Thymus (tissue), 14 donors: ENCODE results near the gene SHISA2. TPM values are rescaled to one million over a fixed set of nuclear protein-coding genes. Genes with fewer than 3 reads are reported as not detected.
"Not testable (repeated sequence)": the region's sequence is repeated elsewhere in the genome, so short reads cannot be mapped to it uniquely, and the experiment has no call there.

ENCODE experiments used
- DNase-seq, 9 donors: peaks; one replicate each; pipeline ENCODE4 v3.0.0-alpha.2; 2013; ENCODE audit warnings: low spot score in 9 of 9, low read depth in 6 of 9, missing footprints in 1 of 9
- H3K27ac ChIP-seq, 2 donors: one replicate each; pipeline ENCODE4 v1.5.1; 2013; ENCODE audit warnings: control low read depth in 1 of 2, low read depth in 1 of 2, low read length in 1 of 2, mild to moderate bottlenecking in 1 of 2, moderate library complexity in 1 of 2
- H3K27me3 ChIP-seq, 2 donors: one replicate each; pipeline ENCODE4 v1.5.1; 2013; ENCODE audit warnings: low read length in 1 of 2; ENCODE audit not compliant: control insufficient read depth in 2 of 2, insufficient read depth in 1 of 2
- H3K36me3 ChIP-seq, 2 donors: one replicate each; pipeline ENCODE4 v1.5.1; 2013; ENCODE audit warnings: low read length in 1 of 2, mild to moderate bottlenecking in 1 of 2, moderate library complexity in 1 of 2; ENCODE audit not compliant: control insufficient read depth in 2 of 2, insufficient read depth in 2 of 2
- H3K4me1 ChIP-seq, 2 donors: one replicate each; pipeline ENCODE4 v1.5.1; 2013; ENCODE audit warnings: low read length in 2 of 2; ENCODE audit not compliant: control insufficient read depth in 2 of 2, insufficient read depth in 2 of 2
- H3K4me3 ChIP-seq, 2 donors: one replicate each; pipeline ENCODE4 v1.5.1; 2013; ENCODE audit warnings: low read length in 2 of 2, control low read depth in 1 of 2, mild to moderate bottlenecking in 1 of 2
- H3K9me3 ChIP-seq, 2 donors: one replicate each; pipeline ENCODE4 v1.5.1; 2013; ENCODE audit warnings: low read length in 1 of 2, mild to moderate bottlenecking in 1 of 2; ENCODE audit not compliant: control insufficient read depth in 2 of 2, insufficient read depth in 1 of 2
- WGBS: extraction: QIAGEN DNeasy Blood & Tissue Kit; methylation state at CpG from one replicate; pipeline ENCODE4 v1.1.7; 2013; 5-methylcytosine and 5-hydroxymethylcytosine counted together
- long read RNA-seq, 10 donors: transcript quantifications; one replicate each; lab custom pipeline, GENCODE V29; 2026
- polyA plus RNA-seq: library from polyadenylated mRNA; stranded (reverse); fragments of 200-250 nt; gene quantifications from one replicate; pipeline ENCODE4 v1.2.3, GENCODE V29; 2013
- total RNA-seq: library from RNA; stranded (reverse); fragments of 120-200 nt; gene quantifications from one replicate; pipeline ENCODE4 v1.2.4, GENCODE V29; 2013
- donor health status: healthy.

SHISA2 gene
- total RNA-seq (9.0 TPM), polyA plus RNA-seq (7.1 TPM)
- long read RNA-seq, donor 1 = 0 reads
- long read RNA-seq, donor 2 = 0 reads
- long read RNA-seq, donor 3, partial matches to known transcripts = 0 of 3 reads
- long read RNA-seq, donor 3, other reads (novel, unspliced or antisense) = 0 of 3 reads
- long read RNA-seq, donor 4, transcript SHISA2-201 (2 exons, 2,860 nt) = major isoform, 5 of 5 reads
- long read RNA-seq, donor 4, partial matches to known transcripts = 0 of 5 reads
- long read RNA-seq, donor 4, other reads (novel, unspliced or antisense) = 0 of 5 reads
- long read RNA-seq, donor 5, transcript SHISA2-201 (2 exons, 2,860 nt) = major isoform, 9 of 9 reads
- long read RNA-seq, donor 5, partial matches to known transcripts = 0 of 9 reads
- long read RNA-seq, donor 5, other reads (novel, unspliced or antisense) = 0 of 9 reads
- long read RNA-seq, donor 6, transcript SHISA2-201 (2 exons, 2,860 nt) = major isoform, 11 of 11 reads
- long read RNA-seq, donor 6, partial matches to known transcripts = 0 of 11 reads
- long read RNA-seq, donor 6, other reads (novel, unspliced or antisense) = 0 of 11 reads
- long read RNA-seq, donor 7, partial matches to known transcripts = 0 of 2 reads
- long read RNA-seq, donor 7, other reads (novel, unspliced or antisense) = 0 of 2 reads
- long read RNA-seq, donor 8, partial matches to known transcripts = 0 of 2 reads
- long read RNA-seq, donor 8, other reads (novel, unspliced or antisense) = 0 of 2 reads
- long read RNA-seq, donor 9, partial matches to known transcripts = 0 of 4 reads
- long read RNA-seq, donor 9, other reads (novel, unspliced or antisense) = 0 of 4 reads
- long read RNA-seq, donor 10, transcript SHISA2-201 (2 exons, 2,860 nt) = major isoform, 7 of 7 reads
- long read RNA-seq, donor 10, partial matches to known transcripts = 0 of 7 reads
- long read RNA-seq, donor 10, other reads (novel, unspliced or antisense) = 0 of 7 reads

GRCh38 chr13:26051657-26052311 is at the start of gene SHISA2:
Gene SHISA2, minus strand, starts transcription at chr13:26052016. Its CDS starts 1,041 bp downstream, at chr13:26050975.
- Histone ChIP-seq H3K9me3 (no peaks in the 10 kb centered on the region), H3K27ac (peak within 1 kb of the TSS in 1 of 2 donors; percentile 42), H3K4me1 (peaks cover 0 to 16% of the 10 kb centered on the region in 2 donors), H3K27me3 (peaks cover 39 to 64% of the 10 kb centered on the region in 2 donors), H3K36me3 (no peaks in the 10 kb centered on the region), H3K4me3 (peak within 1 kb of the TSS; percentile 30 to 50)
- WGBS = 3% methylated on average over 71 of the region's 72 CpGs
- DNase-seq = peak in 4 of 9 donors; percentile 35 to 63 (median 50)

DNA sequence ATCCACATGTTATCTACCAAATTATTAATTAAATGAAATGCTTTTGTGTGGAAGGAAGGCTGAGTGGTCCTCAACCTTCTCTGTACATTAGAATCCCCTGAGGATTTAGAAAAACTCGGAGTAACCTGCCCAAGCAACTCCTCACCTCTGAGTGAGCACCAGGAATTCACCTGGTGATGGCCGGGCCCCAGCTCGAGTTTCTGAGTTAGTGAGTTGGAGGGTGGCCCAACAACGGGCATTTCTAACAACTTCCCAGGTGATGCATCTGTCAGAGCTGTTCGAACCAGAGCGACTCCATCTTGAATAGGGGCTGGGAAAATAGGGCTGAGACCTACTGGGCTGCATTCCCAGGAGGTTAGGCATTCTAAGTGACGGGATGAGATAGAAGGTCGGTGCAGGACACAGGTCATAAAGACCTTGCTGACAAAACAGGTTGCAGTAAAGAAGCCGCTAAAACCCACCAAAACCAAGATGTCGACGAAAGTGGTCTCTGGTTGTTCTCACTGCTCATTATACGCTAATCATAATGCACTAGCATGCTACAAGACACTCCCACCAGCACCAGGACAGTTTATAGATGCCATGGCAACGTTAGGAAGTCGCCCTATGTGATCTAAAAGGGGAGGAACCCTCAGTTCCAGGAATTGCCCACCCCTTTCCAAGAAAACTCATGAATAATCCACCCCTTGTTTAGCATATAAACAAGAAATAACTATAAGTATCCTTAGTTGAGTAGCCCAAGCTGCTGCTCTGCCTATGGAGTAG is 44.2 kb upstream of the SHISA2 start:
- Histone ChIP-seq H3K27me3 (no peaks in the 10 kb centered on the region), H3K36me3 (no peaks in the 10 kb centered on the region), H3K9me3 (no peaks in the 10 kb centered on the region), H3K27ac (no peak overlapping the region), H3K4me1 (no peaks in the 10 kb centered on the region), H3K4me3 (no peak overlapping the region)
- 78% methylated on average over 14 of the region's 14 CpGs for WGBS
- DNase-seq = no peak

DNA sequence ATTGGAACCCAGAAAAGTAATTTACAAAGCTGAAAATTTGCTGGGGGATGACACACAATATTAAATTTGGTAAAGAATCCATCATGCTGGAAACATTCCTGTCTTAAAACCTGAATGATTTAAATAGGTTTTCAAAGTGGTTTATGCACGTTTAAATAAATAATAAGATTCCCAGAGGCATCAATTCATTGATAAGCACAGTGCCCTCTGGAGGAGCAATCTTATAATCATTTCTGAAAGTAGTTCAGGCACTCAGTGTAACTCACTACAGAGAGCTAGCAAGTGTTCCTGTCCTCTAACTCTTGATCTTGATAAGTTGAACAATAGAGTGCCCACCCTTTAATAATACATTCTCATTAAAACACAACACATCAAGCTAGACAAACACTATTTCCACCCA is 43.5 kb upstream of the SHISA2 start:
- DNase-seq = no peak
- WGBS = 53% methylated on average over 1 of the region's 1 CpG
- no peaks in the 10 kb centered on the region for H3K4me1 ChIP-seq
- no peaks in the 10 kb centered on the region for H3K36me3 ChIP-seq
- H3K9me3 ChIP-seq = no peaks in the 10 kb centered on the region
- H3K27ac ChIP-seq = no peak overlapping the region
- H3K4me3 ChIP-seq = no peak overlapping the region
- H3K27me3 ChIP-seq = no peaks in the 10 kb centered on the region

DNA sequence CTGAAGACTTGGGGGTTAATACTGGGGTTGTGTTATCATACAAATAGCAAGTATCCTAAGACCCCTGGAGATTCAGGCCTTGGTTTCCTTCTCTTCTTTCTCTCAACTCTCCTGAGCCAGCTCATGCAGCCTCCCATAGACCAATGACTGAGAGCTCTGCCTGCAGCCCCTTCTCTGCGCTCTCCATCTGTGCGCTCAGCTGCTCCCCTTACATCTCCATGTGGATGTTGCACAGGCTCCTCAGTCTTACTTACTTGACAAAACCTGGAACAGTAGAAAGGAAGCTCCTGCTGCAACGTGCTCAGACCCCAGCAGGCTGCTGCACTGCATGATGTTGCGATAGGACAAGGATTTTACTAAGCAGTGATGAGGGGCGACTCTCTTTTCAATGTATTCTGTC is 25.0 kb upstream of the SHISA2 start:
- not testable (repeated sequence) for DNase-seq, H3K4me1 ChIP-seq, H3K36me3 ChIP-seq, H3K27ac ChIP-seq, H3K4me3 ChIP-seq, H3K9me3 ChIP-seq
- WGBS = 89% methylated on average over 5 of the region's 5 CpGs
- peaks cover 0 to 17% of the 10 kb centered on the region in 2 donors for H3K27me3 ChIP-seq

DNA sequence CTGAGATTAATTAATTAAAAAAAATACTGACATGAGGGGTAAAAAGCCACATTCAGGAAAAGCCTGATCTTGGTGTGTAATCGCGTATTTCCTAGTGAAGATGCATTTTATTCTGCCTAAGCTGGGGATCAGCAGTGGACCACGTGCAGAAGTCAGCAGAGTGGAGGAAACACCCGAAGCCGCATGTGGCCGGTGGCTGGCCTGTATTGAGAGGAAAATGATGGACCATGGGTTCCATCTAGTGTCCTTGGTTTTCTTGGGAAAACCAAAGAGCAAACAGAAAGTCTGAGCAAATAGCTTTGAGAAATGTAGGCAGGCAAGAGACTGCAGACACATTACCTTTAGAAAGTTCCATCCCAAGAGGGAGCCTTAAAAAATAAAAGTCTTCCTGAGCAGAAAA is 23.7 kb upstream of the SHISA2 start:
- WGBS = 61% methylated on average over 6 of the region's 6 CpGs
- no peak for DNase-seq
- H3K36me3 ChIP-seq = no peaks in the 10 kb centered on the region
- H3K27me3 ChIP-seq = peaks cover 0 to 17% of the 10 kb centered on the region in 2 donors
- no peaks in the 10 kb centered on the region for H3K9me3 ChIP-seq
- no peak overlapping the region for H3K4me3 ChIP-seq
- no peaks in the 10 kb centered on the region for H3K4me1 ChIP-seq
- no peak overlapping the region for H3K27ac ChIP-seq

DNA sequence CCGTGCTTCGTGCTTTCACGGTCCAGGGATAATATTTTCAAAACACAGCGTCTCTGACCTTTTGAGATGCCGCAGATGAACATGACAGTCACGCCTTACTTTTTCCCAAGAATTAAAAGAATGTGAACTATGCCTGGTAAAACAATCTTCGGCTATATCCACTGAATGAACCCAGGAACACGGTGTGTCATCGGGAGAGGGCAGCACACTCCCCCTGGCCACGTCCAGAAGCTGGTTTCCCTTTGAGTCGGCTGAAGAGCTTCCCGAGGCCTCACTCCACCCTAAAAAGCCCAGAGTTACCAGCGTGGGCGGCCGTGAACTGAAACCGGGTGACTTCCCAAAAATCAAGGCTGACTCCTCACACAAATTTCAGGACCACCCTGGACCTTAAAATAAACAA is 22.9 kb upstream of the SHISA2 start:
- no peaks in the 10 kb centered on the region for H3K36me3 ChIP-seq
- peaks cover 0 to 15% of the 10 kb centered on the region in 2 donors for H3K27me3 ChIP-seq
- no peak overlapping the region for H3K27ac ChIP-seq
- no peak for DNase-seq
- 73% methylated on average over 16 of the region's 16 CpGs for WGBS
- H3K4me1 ChIP-seq = no peaks in the 10 kb centered on the region
- H3K4me3 ChIP-seq = no peak overlapping the region
- H3K9me3 ChIP-seq = no peaks in the 10 kb centered on the region

GRCh38 chr13:26072335-26072734 is 20.5 kb upstream of the SHISA2 start:
- not testable (repeated sequence) for H3K27ac ChIP-seq, DNase-seq, H3K9me3 ChIP-seq, H3K4me1 ChIP-seq, H3K4me3 ChIP-seq, H3K36me3 ChIP-seq
- 21% methylated on average over 5 of the region's 7 CpGs for WGBS
- H3K27me3 ChIP-seq = peaks cover 0 to 15% of the 10 kb centered on the region in 2 donors

DNA sequence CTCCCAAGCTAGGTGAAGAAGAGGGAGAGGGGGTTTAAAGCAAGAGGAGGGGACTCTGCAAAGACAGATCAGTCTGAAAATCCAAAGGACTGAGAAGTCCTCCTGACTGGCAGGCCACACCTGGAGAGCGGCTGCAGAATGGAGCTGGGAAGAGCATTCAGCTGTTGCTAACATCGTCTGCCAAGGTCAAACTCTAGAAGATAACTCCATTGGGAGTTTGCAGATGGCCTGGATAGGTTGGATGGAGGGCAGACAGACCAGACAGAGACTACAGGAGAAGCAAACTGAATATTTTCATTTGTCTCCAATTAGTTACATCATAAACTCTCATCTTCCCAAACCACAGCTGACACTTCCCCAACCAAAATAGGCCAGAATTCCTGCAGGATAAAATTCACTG is 19.9 kb upstream of the SHISA2 start:
- Histone ChIP-seq H3K4me1 (no peaks in the 10 kb centered on the region), H3K27ac (no peak overlapping the region), H3K36me3 (no peaks in the 10 kb centered on the region), H3K27me3 (peaks cover 0 to 14% of the 10 kb centered on the region in 2 donors), H3K9me3 (no peaks in the 10 kb centered on the region), H3K4me3 (no peak overlapping the region)
- no peak for DNase-seq
- WGBS = 89% methylated on average over 2 of the region's 2 CpGs
